Nephron progenitor cell (in vitro differentiated cells): ENCODE results near the gene EXOSC5.

Experiments used
- DNase-seq: peaks from one replicate; pipeline ENCODE4 v3.0.0; 2021
- H3K27ac Mint-ChIP-seq: 2 replicates; pipeline ENCODE4 v1.8.0; 2021; ENCODE audit warnings: mild to moderate bottlenecking, moderate library complexity, mixed read lengths
- H3K27me3 Mint-ChIP-seq: 2 replicates; pipeline ENCODE4 v1.8.0; 2021; ENCODE audit warnings: mild to moderate bottlenecking, low read depth, mixed read lengths; ENCODE audit not compliant: poor library complexity
- H3K36me3 Mint-ChIP-seq: 2 replicates; pipeline ENCODE4 v1.8.0; 2021; ENCODE audit warnings: low read depth, mixed read lengths
- H3K4me1 Mint-ChIP-seq: 2 replicates; pipeline ENCODE4 v1.8.0; 2021; ENCODE audit warnings: mixed read lengths
- H3K4me3 Mint-ChIP-seq: 2 replicates; pipeline ENCODE4 v1.8.0; 2021; ENCODE audit warnings: mild to moderate bottlenecking, moderate library complexity, mixed read lengths
- H3K9me3 Mint-ChIP-seq: 2 replicates; pipeline ENCODE4 v1.8.0; 2021; ENCODE audit warnings: mild to moderate bottlenecking, moderate library complexity, mixed read lengths
- TF ChIP-seq, protein P1 (sequence below): fragments of 200-600 bp; sonication (generic); IDR thresholded peaks from 2 replicates; pipeline ENCODE4 v1.5.0; 2021; ENCODE audit warnings: antibody characterized with exemption

Gene EXOSC5

DNA sequence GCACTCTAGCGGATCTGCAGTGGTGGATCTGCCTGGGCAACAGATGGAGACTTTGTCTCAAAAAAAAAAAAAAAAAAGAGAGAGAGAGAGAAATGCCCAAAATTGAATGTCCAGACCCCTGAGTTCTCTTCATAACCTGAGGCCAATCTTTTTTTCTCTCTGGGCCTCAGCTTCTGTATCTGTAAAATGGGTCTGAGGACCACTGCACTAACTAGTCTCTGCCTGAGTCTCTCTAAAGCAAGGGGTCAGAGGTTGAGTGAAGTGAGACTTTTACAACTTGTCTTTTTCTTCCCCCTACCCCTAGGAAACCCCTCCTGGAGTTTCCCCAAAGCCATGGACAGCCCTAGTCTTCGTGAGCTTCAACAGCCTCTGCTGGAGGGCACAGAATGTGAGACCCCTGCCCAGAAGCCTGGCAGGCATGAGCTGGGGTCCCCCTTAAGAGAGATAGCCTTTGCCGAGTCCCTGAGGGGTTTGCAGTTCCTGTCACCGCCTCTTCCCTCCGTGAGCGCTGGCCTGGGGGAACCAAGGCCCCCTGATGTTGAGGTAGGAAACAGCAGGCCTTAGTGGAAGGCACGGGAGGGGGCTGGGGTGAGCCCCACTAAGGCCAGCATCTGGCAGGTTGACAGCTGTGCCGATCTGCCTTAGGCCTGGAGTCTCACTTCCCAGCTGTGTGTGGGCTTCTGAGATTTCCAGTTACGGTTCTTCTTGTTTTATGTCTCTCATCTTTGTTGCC, 19.0 kb downstream of the EXOSC5 start:
- peak overlapping the region; percentile 76 for H3K27ac Mint-ChIP-seq
- peaks cover 6% of the 10 kb centered on the region for H3K27me3 Mint-ChIP-seq
- H3K4me3 Mint-ChIP-seq, result peak overlapping the region; percentile 37
- H3K36me3 Mint-ChIP-seq, result peaks cover 17% of the 10 kb centered on the region
- TF ChIP-seq, protein P1, sequence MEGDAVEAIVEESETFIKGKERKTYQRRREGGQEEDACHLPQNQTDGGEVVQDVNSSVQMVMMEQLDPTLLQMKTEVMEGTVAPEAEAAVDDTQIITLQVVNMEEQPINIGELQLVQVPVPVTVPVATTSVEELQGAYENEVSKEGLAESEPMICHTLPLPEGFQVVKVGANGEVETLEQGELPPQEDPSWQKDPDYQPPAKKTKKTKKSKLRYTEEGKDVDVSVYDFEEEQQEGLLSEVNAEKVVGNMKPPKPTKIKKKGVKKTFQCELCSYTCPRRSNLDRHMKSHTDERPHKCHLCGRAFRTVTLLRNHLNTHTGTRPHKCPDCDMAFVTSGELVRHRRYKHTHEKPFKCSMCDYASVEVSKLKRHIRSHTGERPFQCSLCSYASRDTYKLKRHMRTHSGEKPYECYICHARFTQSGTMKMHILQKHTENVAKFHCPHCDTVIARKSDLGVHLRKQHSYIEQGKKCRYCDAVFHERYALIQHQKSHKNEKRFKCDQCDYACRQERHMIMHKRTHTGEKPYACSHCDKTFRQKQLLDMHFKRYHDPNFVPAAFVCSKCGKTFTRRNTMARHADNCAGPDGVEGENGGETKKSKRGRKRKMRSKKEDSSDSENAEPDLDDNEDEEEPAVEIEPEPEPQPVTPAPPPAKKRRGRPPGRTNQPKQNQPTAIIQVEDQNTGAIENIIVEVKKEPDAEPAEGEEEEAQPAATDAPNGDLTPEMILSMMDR, result no peak
- DNase-seq, result peak; percentile 32
- H3K9me3 Mint-ChIP-seq, result no peaks in the 10 kb centered on the region
- H3K4me1 Mint-ChIP-seq, result peaks cover 20% of the 10 kb centered on the region

DNA sequence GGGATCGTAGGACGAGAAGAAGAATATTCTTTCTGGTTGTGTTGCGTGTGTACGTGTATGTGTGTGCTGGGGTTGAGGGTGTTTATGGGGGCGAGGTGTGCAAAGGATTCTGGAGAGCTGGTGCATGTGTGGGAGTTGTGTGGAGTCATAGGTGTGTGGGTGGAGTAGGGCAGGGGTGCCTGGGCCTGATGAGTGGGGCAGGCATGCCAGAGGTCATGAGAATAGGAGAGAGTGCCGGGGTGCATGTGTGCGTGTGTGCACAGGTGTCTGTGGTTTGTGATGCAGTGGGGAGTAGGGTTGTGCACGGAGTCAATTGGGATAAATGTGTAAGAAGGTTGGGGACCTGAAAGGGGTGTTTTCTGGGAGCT, 20.2 kb downstream of the EXOSC5 start:
- peaks cover 12% of the 10 kb centered on the region for H3K36me3 Mint-ChIP-seq
- peaks cover 25% of the 10 kb centered on the region for H3K4me1 Mint-ChIP-seq
- peak overlapping the region; percentile 80 for H3K4me3 Mint-ChIP-seq
- no peaks in the 10 kb centered on the region for H3K9me3 Mint-ChIP-seq
- no peak overlapping the region for H3K27ac Mint-ChIP-seq
- H3K27me3 Mint-ChIP-seq, result peaks cover 6% of the 10 kb centered on the region
- DNase-seq, result no peak
- TF ChIP-seq, protein P1, result no peak

DNA sequence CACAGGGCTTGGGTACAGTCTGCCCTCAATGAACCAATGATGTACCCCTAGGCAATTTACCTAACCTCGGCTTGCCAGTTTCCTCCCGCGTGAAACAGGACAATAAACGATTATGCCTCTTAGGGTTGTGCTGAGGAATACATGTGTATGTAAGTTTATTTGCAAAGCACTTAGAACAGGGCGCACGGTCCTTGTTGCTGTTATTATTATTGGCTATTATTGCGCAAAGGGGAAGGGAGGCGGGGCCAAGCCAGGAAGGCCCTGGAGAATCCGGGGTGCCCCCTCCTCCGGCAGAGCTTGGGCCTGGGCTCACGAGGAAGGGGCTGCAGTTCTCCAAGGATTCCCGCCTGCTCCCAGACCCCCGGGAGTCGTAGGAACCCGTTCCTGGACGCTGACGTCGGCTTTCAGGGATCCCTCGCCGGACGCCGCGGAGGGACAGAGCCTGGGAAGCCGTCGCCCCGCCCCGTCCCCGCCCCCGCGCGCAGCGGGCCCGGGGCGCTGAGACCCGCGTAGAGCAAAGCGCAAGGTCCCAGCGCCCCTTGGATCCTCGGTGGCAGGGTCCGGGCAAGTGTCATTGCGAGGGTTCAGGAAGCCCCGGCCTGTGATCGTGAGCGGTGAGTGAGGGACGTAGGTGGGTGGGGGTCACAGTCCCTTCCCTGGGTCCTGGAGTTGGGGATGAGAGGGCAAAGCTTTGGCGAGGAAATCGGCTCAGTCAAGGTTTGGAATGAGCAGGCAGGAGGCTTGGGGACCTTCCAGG, 20.7 kb downstream of the EXOSC5 start, which contains the start of gene TMEM91:
TSS of gene TMEM91 (plus strand) at position 293 of the 757 bp plus-strand sequence. CDS start 1,777 bp downstream, outside the sequence.
- peaks cover 15% of the 10 kb centered on the region for H3K36me3 Mint-ChIP-seq
- TF ChIP-seq, protein P1, result no peak
- H3K27ac Mint-ChIP-seq, result peak within 1 kb of the TSS; percentile 93
- DNase-seq, result peak; percentile 81
- no peaks in the 10 kb centered on the region for H3K9me3 Mint-ChIP-seq
- H3K4me3 Mint-ChIP-seq, result peak within 1 kb of the TSS; percentile 80
- H3K27me3 Mint-ChIP-seq, result peaks cover 6% of the 10 kb centered on the region
- H3K4me1 Mint-ChIP-seq, result peaks cover 25% of the 10 kb centered on the region

DNA sequence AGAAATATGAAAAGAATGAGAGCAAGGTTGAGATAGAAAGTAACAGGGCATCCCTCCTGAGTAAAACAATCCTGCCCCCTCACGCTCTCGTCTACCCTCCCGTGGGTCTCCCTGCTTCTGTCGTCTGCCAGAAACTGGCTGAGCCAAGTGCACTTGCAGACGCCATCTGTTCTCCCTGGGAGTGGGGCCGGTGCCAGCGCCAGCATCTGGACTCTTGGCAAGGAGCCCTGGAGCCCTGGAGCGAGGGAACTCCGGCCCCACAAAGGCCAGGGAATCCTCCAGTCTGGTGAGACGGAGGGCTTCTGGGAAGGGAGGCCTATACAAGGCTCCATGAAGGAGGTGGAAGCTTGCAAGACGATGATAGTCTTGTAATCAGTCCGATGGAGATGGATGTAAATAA, 23.2 kb downstream of the EXOSC5 start:
- TF ChIP-seq, protein P1, result no peak
- H3K36me3 Mint-ChIP-seq, result peaks cover 20% of the 10 kb centered on the region
- peaks cover 6% of the 10 kb centered on the region for H3K27me3 Mint-ChIP-seq
- H3K4me1 Mint-ChIP-seq, result peaks cover 25% of the 10 kb centered on the region
- no peaks in the 10 kb centered on the region for H3K9me3 Mint-ChIP-seq
- no peak for DNase-seq
- no peak overlapping the region for H3K27ac Mint-ChIP-seq
- H3K4me3 Mint-ChIP-seq, result no peak overlapping the region

DNA sequence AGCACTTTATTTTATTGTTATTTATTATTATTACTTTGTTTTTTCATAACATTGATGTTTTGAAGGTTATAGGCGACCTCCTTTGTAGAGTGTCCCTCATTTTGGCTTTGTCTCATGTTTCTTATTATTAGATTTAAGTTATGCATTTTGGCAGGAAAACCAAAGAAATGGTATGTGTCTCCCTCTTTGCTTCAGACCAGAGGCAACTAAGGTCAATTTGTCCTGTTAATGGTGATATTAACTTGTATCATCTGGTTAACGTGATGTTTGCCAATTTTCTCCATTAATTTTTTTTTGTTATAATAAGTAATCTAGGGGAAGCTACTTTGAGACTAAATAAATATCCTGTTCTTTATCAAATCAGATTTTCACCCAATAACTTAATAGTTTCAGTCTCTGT, 24.7 kb downstream of the EXOSC5 start:
- peaks cover 20% of the 10 kb centered on the region for H3K4me1 Mint-ChIP-seq
- no peak for DNase-seq
- H3K9me3 Mint-ChIP-seq, result no peaks in the 10 kb centered on the region
- TF ChIP-seq, protein P1, result no peak
- peaks cover 6% of the 10 kb centered on the region for H3K27me3 Mint-ChIP-seq
- peaks cover 15% of the 10 kb centered on the region for H3K36me3 Mint-ChIP-seq
- no peak overlapping the region for H3K4me3 Mint-ChIP-seq
- H3K27ac Mint-ChIP-seq, result no peak overlapping the region
